ENCODE results near the gene SREBF2. TPM values are rescaled to one million over a fixed set of nuclear protein-coding genes. Genes with fewer than 3 reads are reported as not detected.

The SREBF2 gene
- total RNA-seq, 1 experiment from 2014 or later, result 129 TPM

DNA sequence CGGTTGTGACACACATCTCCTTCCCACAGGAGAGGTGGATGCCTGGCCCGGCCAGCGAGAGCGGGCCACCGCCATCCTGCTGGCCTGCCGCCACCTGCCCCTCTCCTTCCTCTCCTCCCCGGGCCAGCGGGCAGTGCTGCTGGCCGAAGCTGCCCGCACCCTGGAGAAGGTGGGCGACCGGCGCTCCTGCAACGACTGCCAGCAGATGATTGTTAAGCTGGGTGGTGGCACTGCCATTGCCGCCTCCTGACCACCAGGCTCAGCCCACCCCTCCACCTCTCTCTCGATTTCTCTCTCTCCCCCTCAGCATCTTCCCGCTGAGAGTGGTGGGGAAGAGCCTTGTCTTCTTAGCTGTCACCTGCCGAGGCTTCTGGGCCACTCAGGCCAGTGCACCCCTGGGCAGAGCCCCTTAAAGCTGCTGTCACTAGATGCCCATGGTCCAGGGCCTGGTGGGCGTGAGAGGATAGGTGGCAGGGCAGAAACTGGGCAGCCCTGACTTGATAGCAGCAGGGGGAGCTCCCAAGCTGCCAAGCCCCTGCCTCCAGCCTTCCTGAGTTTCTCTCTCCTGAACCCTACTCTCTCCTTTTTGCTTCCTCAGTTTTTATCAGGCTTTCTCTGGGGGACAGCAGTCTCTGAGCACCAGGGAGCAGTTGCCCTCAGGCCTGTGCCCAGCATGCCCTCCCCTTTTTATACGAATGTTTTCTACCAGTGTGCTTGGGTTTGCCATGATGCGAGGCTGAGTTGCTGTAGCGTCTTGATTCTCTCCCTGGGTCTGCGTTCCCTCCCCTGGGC is 72.7 kb downstream of the SREBF2 start:
- CTCF ChIA-PET, result no interaction called here

More for the DNA sequence above, 72.7 kb downstream of the SREBF2 start:
- no peaks in the 10 kb centered on the region for H3K79me2 ChIP-seq (ENCODE audit: insufficient read depth, low read length)
- no peak overlapping the region for H3K9ac ChIP-seq (ENCODE audit: low read length)
- TF ChIP-seq RAD21 (IDR thresholded peaks at IDR 0.05; ENCODE audit: low read depth) (no peak), SP1 (IDR thresholded peaks at IDR 0.05; ENCODE audit: low read depth) (no peak), SIN3A (IDR thresholded peaks at IDR 0.05; ENCODE audit: low read depth) (no peak), POLR2AphosphoS5 (IDR thresholded peaks at IDR 0.05; ENCODE audit: low read depth, low read length) (no peak), SRF (IDR thresholded peaks at IDR 0.05; ENCODE audit: low read depth) (no peak), EZH2 (IDR thresholded peaks at IDR 0.05) (no peak), CBX3 (IDR thresholded peaks at IDR 0.05; ENCODE audit: low read depth) (no peak), YY1 (IDR thresholded peaks at IDR 0.05; ENCODE audit: extremely low read depth, insufficient replicate concordance, low read depth, low read length) (no peak), EZH2phosphoT487 (IDR thresholded peaks at IDR 0.05; ENCODE audit: borderline replicate concordance) (no peak), POLR2A (IDR thresholded peaks at IDR 0.05; ENCODE audit: borderline replicate concordance, extremely low read depth, insufficient read depth, insufficient read length) (no peak), ZFX (IDR thresholded peaks at IDR 0.05) (no peak), ELF1 (IDR thresholded peaks at IDR 0.05; ENCODE audit: borderline replicate concordance, low read depth) (no peak)
- TF ChIP-seq, protein P1, sequence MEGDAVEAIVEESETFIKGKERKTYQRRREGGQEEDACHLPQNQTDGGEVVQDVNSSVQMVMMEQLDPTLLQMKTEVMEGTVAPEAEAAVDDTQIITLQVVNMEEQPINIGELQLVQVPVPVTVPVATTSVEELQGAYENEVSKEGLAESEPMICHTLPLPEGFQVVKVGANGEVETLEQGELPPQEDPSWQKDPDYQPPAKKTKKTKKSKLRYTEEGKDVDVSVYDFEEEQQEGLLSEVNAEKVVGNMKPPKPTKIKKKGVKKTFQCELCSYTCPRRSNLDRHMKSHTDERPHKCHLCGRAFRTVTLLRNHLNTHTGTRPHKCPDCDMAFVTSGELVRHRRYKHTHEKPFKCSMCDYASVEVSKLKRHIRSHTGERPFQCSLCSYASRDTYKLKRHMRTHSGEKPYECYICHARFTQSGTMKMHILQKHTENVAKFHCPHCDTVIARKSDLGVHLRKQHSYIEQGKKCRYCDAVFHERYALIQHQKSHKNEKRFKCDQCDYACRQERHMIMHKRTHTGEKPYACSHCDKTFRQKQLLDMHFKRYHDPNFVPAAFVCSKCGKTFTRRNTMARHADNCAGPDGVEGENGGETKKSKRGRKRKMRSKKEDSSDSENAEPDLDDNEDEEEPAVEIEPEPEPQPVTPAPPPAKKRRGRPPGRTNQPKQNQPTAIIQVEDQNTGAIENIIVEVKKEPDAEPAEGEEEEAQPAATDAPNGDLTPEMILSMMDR (IDR thresholded peaks at IDR 0.05 in 2 of 3, conservative IDR thresholded peaks at IDR 0.05 in 1 of 3; ENCODE audit: borderline replicate concordance in 1 of 3, insufficient read depth in 1 of 3, low read depth in 2 of 3, low read length in 2 of 3), result no peak
- TF ChIP-seq, protein P2, sequence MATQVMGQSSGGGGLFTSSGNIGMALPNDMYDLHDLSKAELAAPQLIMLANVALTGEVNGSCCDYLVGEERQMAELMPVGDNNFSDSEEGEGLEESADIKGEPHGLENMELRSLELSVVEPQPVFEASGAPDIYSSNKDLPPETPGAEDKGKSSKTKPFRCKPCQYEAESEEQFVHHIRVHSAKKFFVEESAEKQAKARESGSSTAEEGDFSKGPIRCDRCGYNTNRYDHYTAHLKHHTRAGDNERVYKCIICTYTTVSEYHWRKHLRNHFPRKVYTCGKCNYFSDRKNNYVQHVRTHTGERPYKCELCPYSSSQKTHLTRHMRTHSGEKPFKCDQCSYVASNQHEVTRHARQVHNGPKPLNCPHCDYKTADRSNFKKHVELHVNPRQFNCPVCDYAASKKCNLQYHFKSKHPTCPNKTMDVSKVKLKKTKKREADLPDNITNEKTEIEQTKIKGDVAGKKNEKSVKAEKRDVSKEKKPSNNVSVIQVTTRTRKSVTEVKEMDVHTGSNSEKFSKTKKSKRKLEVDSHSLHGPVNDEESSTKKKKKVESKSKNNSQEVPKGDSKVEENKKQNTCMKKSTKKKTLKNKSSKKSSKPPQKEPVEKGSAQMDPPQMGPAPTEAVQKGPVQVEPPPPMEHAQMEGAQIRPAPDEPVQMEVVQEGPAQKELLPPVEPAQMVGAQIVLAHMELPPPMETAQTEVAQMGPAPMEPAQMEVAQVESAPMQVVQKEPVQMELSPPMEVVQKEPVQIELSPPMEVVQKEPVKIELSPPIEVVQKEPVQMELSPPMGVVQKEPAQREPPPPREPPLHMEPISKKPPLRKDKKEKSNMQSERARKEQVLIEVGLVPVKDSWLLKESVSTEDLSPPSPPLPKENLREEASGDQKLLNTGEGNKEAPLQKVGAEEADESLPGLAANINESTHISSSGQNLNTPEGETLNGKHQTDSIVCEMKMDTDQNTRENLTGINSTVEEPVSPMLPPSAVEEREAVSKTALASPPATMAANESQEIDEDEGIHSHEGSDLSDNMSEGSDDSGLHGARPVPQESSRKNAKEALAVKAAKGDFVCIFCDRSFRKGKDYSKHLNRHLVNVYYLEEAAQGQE (IDR thresholded peaks at IDR 0.05; ENCODE audit: low read depth), result no peak
- TF ChIP-seq, protein P3, sequence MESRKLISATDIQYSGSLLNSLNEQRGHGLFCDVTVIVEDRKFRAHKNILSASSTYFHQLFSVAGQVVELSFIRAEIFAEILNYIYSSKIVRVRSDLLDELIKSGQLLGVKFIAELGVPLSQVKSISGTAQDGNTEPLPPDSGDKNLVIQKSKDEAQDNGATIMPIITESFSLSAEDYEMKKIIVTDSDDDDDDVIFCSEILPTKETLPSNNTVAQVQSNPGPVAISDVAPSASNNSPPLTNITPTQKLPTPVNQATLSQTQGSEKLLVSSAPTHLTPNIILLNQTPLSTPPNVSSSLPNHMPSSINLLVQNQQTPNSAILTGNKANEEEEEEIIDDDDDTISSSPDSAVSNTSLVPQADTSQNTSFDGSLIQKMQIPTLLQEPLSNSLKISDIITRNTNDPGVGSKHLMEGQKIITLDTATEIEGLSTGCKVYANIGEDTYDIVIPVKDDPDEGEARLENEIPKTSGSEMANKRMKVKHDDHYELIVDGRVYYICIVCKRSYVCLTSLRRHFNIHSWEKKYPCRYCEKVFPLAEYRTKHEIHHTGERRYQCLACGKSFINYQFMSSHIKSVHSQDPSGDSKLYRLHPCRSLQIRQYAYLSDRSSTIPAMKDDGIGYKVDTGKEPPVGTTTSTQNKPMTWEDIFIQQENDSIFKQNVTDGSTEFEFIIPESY (IDR thresholded peaks at IDR 0.05; ENCODE audit: extremely low read depth, insufficient replicate concordance, low read length), result no peak
- TF ChIP-seq, protein P4, sequence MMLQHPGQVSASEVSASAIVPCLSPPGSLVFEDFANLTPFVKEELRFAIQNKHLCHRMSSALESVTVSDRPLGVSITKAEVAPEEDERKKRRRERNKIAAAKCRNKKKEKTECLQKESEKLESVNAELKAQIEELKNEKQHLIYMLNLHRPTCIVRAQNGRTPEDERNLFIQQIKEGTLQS (IDR thresholded peaks at IDR 0.05), result no peak
- TF ChIP-seq, protein P5, sequence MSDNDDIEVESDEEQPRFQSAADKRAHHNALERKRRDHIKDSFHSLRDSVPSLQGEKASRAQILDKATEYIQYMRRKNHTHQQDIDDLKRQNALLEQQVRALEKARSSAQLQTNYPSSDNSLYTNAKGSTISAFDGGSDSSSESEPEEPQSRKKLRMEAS (IDR thresholded peaks at IDR 0.05), result no peak
- no peaks in the 10 kb centered on the region; a peak in 1 of 4 replicates for H3K4me1 ChIP-seq (ENCODE audit: control insufficient read depth in 1 of 2, insufficient read depth in 2 of 2, low read length in 2 of 2)
- H3K9me3 ChIP-seq (ENCODE audit: control insufficient read depth in 1 of 2, insufficient read depth in 1 of 2, low read depth in 1 of 2, low read length in 2 of 2), result no peaks in the 10 kb centered on the region
- no peak overlapping the region for H3K27ac ChIP-seq (ENCODE audit: low read depth, low read length)
- no peak overlapping the region for H3K4me3 ChIP-seq (replicated peaks in 1 of 2; ENCODE audit: low read depth in 1 of 2, low read length in 2 of 2)
- BruUV-seq (replicated peaks), result no TSS peak
- ATAC-seq, result no peak
- H3K36me3 ChIP-seq (ENCODE audit: control insufficient read depth in 1 of 2, insufficient read depth in 2 of 2, low read length in 2 of 2), result peaks cover 5 to 7% of the 10 kb centered on the region in 2 experiments; a peak in 3 of 4 replicates
- H3K27me3 ChIP-seq (ENCODE audit: insufficient read depth, low read length), result no peaks in the 10 kb centered on the region
- no peaks in the 10 kb centered on the region for H4K20me1 ChIP-seq (ENCODE audit: insufficient read depth)
- H3K4me2 ChIP-seq (ENCODE audit: low read length), result no peak overlapping the region
- intact Hi-C loops (cut with micrococcal nuclease), result no loop called here
- H3K9me2 ChIP-seq (ENCODE audit: insufficient read depth), result no peaks in the 10 kb centered on the region
- no peak for DNase-seq (ENCODE audit: low read depth, low spot score)
- H2AFZ ChIP-seq (ENCODE audit: low read depth, low read length, poor library complexity, severe bottlenecking), result no peak overlapping the region
- ChIA-PET POLR2A (no interaction called here), RAD21 (ENCODE audit: low non-redundant PET in 1 of 2, low total read pairs in 2 of 2, uncharacterized antibody in 2 of 2, unreplicated experiment in 2 of 2) (no interaction called here)
